ENCODE results near the gene RASSF8.

RASSF8 gene

GRCh38 chr12:25926536-25926935, 31.9 kb upstream of the RASSF8 start:
- TF ChIP-seq TEAD4 (IDR thresholded peaks at IDR 0.05) (no peak), TCF12 (IDR thresholded peaks at IDR 0.05; ENCODE audit: low read depth) (no peak), CREB1 (IDR thresholded peaks at IDR 0.05; ENCODE audit: low read depth) (no peak), EP300 (IDR thresholded peaks at IDR 0.05; ENCODE audit: borderline replicate concordance) (no peak), YY1 (IDR thresholded peaks at IDR 0.05; ENCODE audit: low read depth) (no peak), NFIC (IDR thresholded peaks at IDR 0.05) (no peak), RAD21 (IDR thresholded peaks at IDR 0.05; ENCODE audit: low read depth) (no peak), MAX (IDR thresholded peaks at IDR 0.05) (no peak), REST (IDR thresholded peaks at IDR 0.05; ENCODE audit: low read depth) (no peak), CEBPB (IDR thresholded peaks at IDR 0.05) (no peak), TAF1 (IDR thresholded peaks at IDR 0.05; ENCODE audit: low read depth) (no peak)

GRCh38 chr12:25929142-25929541, 29.3 kb upstream of the RASSF8 start:
- TF ChIP-seq NFIC (IDR thresholded peaks at IDR 0.05) (no peak), REST (IDR thresholded peaks at IDR 0.05; ENCODE audit: low read depth) (no peak), YY1 (IDR thresholded peaks at IDR 0.05; ENCODE audit: low read depth) (no peak), TAF1 (IDR thresholded peaks at IDR 0.05; ENCODE audit: low read depth) (no peak), FOXM1 (IDR thresholded peaks at IDR 0.05; ENCODE audit: borderline replicate concordance, low read depth) (no peak), RAD21 (IDR thresholded peaks at IDR 0.05; ENCODE audit: low read depth) (no peak), EGR1 (IDR thresholded peaks at IDR 0.05) (no peak), USF1 (IDR thresholded peaks at IDR 0.05) (no peak), ZBTB7A (IDR thresholded peaks at IDR 0.05; ENCODE audit: low read depth) (no peak), CREB1 (IDR thresholded peaks at IDR 0.05; ENCODE audit: low read depth) (no peak)

GRCh38 chr12:25932971-25933370, 25.5 kb upstream of the RASSF8 start:
- TF ChIP-seq RAD21 (IDR thresholded peaks at IDR 0.05; ENCODE audit: low read depth) (no peak), CEBPB (IDR thresholded peaks at IDR 0.05) (no peak), YY1 (IDR thresholded peaks at IDR 0.05; ENCODE audit: low read depth) (no peak)

- TF ChIP-seq NFIC (IDR thresholded peaks at IDR 0.05) (no peak), YY1 (IDR thresholded peaks at IDR 0.05; ENCODE audit: low read depth) (no peak), FOXM1 (IDR thresholded peaks at IDR 0.05; ENCODE audit: borderline replicate concordance, low read depth) (no peak), CREB1 (IDR thresholded peaks at IDR 0.05; ENCODE audit: low read depth) (no peak), EGR1 (IDR thresholded peaks at IDR 0.05) (no peak), CEBPB (IDR thresholded peaks at IDR 0.05) (no peak), EP300 (IDR thresholded peaks at IDR 0.05; ENCODE audit: borderline replicate concordance) (no peak), TAF1 (IDR thresholded peaks at IDR 0.05; ENCODE audit: low read depth) (no peak), TCF12 (IDR thresholded peaks at IDR 0.05; ENCODE audit: low read depth) (no peak), TEAD4 (IDR thresholded peaks at IDR 0.05) (no peak), USF1 (IDR thresholded peaks at IDR 0.05) (no peak), ZBTB7A (IDR thresholded peaks at IDR 0.05; ENCODE audit: low read depth) (no peak), RAD21 (IDR thresholded peaks at IDR 0.05; ENCODE audit: low read depth) (no peak), REST (IDR thresholded peaks at IDR 0.05; ENCODE audit: low read depth) (no peak), MAX (IDR thresholded peaks at IDR 0.05) (no peak)
Measured at GRCh38 chr12:25934456-25934855, 24.0 kb upstream of the RASSF8 start.

Measured in Ishikawa (cell line).